ENCODE data around the gene PIP4K2A. TPM values are rescaled to one million over a fixed set of nuclear protein-coding genes. Genes with fewer than 3 reads are reported as not detected.

PIP4K2A gene
- total and polyA plus RNA-seq, 2 donors (not counting 3 experiments of a cell fraction or from before 2014, with no cell fraction given): 11.8 to 32.6 TPM

DNA sequence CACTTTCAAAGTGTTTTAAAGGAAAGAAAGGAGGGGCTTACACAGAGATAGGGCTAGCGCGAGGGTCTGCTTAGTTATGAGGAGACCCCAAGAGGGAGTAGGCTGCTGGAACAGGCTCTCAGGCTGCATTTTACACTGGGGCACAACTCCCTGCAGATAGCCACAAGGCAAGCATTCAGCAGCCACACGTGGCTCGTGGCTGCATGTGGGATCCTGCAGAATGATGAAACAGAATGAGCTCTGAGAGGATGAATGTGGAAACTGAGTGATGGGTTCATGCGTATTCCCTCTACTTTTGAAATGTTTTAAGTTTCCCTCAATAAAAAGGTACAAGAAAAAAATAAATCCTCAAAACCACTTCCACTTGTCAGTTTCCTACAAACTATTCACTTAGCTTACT is 37.0 kb downstream of the PIP4K2A start:
- Histone ChIP-seq H3K9ac (replicated peaks; ENCODE audit: extremely low read depth, insufficient read depth, low read length) (no peak overlapping the region), H3K36me3 (ENCODE audit: control insufficient read depth in 2 of 2, extremely low read depth in 1 of 2, insufficient read depth in 2 of 2, low read length in 2 of 2) (no peaks in the 10 kb centered on the region), H3K9me3 (replicated peaks; ENCODE audit: control insufficient read depth, insufficient read depth, low read length) (no peaks in the 10 kb centered on the region), H3K27me3 (ENCODE audit: control insufficient read depth in 2 of 2, insufficient read depth in 2 of 2, low read length in 2 of 2) (no peaks in the 10 kb centered on the region), H3K9me1 (replicated peaks; ENCODE audit: control insufficient read depth, extremely low read depth, insufficient read depth, low read length) (no peaks in the 10 kb centered on the region), H3K4me2 (ENCODE audit: insufficient read depth, low read length) (no peak overlapping the region), H3K4me3 (replicated peaks in 1 of 3; ENCODE audit: insufficient read depth in 1 of 3, low read depth in 1 of 3, low read length in 3 of 3) (no peak overlapping the region), H3K79me2 (ENCODE audit: control insufficient read depth, insufficient read depth, low read length) (peaks cover 41% of the 10 kb centered on the region), H3K4me1 (ENCODE audit: control insufficient read depth, extremely low read depth, insufficient read depth, low read length) (peaks cover 26% of the 10 kb centered on the region), H2AFZ (ENCODE audit: low read depth, low read length) (no peak overlapping the region), H4K20me1 (replicated peaks; ENCODE audit: control insufficient read depth, extremely low read depth, insufficient read depth, low read length) (peaks cover 12% of the 10 kb centered on the region), H3K27ac (ENCODE audit: insufficient read depth, low read depth, low read length) (no peak overlapping the region)
- TF ChIP-seq POLR2AphosphoS5 (IDR thresholded peaks at IDR 0.05; ENCODE audit: insufficient read depth, low read depth, low read length) (no peak), JUN (IDR thresholded peaks at IDR 0.05; ENCODE audit: borderline replicate concordance, insufficient read depth, insufficient read length, low read depth) (no peak), POLR2A (IDR thresholded peaks at IDR 0.05; ENCODE audit: low read depth, low read length) (no peak), EZH2 (IDR thresholded peaks at IDR 0.05; ENCODE audit: borderline replicate concordance, low read depth, low read length, severe bottlenecking) (no peak), FOS (IDR thresholded peaks at IDR 0.05; ENCODE audit: borderline replicate concordance, insufficient read depth, low read length) (no peak), GATA2 (IDR thresholded peaks at IDR 0.05; ENCODE audit: insufficient read depth, insufficient read length, low read depth, low read length) (no peak), MYC (IDR thresholded peaks at IDR 0.05; ENCODE audit: low read depth, low read length) (no peak)
- TF ChIP-seq, protein P1, sequence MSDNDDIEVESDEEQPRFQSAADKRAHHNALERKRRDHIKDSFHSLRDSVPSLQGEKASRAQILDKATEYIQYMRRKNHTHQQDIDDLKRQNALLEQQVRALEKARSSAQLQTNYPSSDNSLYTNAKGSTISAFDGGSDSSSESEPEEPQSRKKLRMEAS (IDR thresholded peaks at IDR 0.05; ENCODE audit: insufficient read depth, insufficient read length): no peak
- TF ChIP-seq, protein P2, sequence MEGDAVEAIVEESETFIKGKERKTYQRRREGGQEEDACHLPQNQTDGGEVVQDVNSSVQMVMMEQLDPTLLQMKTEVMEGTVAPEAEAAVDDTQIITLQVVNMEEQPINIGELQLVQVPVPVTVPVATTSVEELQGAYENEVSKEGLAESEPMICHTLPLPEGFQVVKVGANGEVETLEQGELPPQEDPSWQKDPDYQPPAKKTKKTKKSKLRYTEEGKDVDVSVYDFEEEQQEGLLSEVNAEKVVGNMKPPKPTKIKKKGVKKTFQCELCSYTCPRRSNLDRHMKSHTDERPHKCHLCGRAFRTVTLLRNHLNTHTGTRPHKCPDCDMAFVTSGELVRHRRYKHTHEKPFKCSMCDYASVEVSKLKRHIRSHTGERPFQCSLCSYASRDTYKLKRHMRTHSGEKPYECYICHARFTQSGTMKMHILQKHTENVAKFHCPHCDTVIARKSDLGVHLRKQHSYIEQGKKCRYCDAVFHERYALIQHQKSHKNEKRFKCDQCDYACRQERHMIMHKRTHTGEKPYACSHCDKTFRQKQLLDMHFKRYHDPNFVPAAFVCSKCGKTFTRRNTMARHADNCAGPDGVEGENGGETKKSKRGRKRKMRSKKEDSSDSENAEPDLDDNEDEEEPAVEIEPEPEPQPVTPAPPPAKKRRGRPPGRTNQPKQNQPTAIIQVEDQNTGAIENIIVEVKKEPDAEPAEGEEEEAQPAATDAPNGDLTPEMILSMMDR (IDR thresholded peaks at IDR 0.05; ENCODE audit: extremely low read depth in 1 of 2, insufficient read depth in 1 of 2, low read depth in 1 of 2, low read length in 2 of 2): no peak
- dilution Hi-C loops (cut with MboI; ENCODE audit: extremely low pct_ligation_motif_present, low sequenced_read_pairs): no loop called here
- no TSS peak for BruUV-seq (replicated peaks)
- POLR2A ChIA-PET: no interaction called here
- no peak for DNase-seq (ENCODE audit: low read depth, low spot score)
- CTCF ChIA-PET: interaction anchor here (1.0 kb wide), 1 partner anchor 16 kb away, joined by 3 read pairs; no protein-coding TSS in a partner anchor
- no peak for FAIRE-seq
- intact Hi-C loops (cut with micrococcal nuclease): no loop called here
